ENCODE data around the gene TXNRD2.

GRCh38 chr22:19888131-19888746 is 53.4 kb downstream of the TXNRD2 start:
- TF ChIP-seq, protein P1, sequence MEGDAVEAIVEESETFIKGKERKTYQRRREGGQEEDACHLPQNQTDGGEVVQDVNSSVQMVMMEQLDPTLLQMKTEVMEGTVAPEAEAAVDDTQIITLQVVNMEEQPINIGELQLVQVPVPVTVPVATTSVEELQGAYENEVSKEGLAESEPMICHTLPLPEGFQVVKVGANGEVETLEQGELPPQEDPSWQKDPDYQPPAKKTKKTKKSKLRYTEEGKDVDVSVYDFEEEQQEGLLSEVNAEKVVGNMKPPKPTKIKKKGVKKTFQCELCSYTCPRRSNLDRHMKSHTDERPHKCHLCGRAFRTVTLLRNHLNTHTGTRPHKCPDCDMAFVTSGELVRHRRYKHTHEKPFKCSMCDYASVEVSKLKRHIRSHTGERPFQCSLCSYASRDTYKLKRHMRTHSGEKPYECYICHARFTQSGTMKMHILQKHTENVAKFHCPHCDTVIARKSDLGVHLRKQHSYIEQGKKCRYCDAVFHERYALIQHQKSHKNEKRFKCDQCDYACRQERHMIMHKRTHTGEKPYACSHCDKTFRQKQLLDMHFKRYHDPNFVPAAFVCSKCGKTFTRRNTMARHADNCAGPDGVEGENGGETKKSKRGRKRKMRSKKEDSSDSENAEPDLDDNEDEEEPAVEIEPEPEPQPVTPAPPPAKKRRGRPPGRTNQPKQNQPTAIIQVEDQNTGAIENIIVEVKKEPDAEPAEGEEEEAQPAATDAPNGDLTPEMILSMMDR (IDR thresholded peaks at IDR 0.05), result no peak
- TF ChIP-seq EZH2phosphoT487 (IDR thresholded peaks at IDR 0.05) (no peak), EZH2 (IDR thresholded peaks at IDR 0.05) (no peak)
